GM10847 (cell line): ENCODE results near the gene SBF2.

ENCODE experiments used
- POLR2A ChIP-seq: IDR thresholded peaks from 2 replicates; pipeline ENCODE4 v1.6.1; 2011; ENCODE audit not compliant: insufficient read length; ENCODE audit errors: extremely low read depth

Gene SBF2

DNA sequence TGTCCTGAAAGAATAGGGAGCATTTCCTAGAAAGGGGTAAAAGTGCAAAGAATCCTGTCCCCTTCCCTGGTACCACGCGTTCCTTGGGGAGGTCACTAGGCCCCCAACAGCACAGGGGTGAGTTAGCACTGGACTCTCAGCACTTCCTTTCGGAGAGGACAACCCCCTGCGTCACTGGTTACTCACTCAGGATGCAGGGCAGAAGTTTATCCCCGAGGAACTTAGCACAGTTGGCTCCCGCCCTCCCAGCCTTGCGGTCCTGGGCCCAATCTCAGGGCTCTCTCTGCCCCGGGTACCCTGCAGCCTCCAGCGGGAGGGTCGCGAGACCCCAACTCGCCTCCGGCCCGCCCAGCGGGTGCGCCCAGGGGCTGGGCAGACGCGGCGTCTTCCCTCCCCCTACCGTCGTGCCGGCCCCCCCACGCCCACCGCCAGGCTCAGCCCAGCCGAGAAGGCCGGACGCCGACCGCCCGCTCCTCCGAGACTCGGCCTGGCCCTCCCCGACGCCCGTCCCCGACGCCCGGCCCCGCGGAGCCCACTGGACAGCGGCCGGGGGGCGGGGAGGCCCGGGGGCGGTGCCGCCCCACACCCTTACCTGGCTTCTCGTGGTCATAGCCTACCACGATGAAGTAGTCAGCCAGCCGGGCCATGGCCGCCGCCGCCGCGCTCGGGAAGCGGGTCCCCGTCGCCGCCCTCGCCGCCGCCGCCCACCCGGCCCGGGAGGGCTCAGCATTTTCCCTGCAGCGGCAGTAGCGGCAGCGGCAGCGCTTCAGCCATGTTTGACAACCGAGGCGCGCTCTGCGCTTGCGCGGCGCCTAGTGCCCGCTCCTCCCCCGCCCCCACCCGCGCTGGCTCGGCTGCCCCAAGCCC is at the start of gene SBF2:
Gene SBF2, minus strand, starts transcription at position 797 of the 867 bp plus-strand sequence. Its CDS starts 150 bp downstream, at position 647.
- TF ChIP-seq POLR2A = no peak

DNA sequence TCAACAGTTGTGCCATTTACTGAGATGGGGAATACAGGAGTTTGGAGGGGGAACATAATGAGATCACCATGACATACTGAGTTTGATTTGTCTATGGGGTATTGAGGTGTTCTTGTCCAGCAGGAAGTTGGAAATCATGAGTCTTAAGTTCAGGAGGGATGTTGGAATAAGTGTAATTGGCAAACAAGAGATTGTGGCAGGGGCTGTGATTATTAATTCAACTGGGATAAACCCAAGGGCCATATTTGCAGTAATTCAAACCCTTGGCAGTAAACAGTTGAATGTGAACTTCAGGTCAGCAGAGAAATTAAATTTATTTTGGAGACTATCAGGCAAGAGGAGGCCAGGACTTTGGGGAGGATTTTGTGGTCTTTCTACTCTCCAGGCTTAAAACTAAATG is 44.3 kb upstream of the SBF2 start:
- TF ChIP-seq POLR2A = no peak

DNA sequence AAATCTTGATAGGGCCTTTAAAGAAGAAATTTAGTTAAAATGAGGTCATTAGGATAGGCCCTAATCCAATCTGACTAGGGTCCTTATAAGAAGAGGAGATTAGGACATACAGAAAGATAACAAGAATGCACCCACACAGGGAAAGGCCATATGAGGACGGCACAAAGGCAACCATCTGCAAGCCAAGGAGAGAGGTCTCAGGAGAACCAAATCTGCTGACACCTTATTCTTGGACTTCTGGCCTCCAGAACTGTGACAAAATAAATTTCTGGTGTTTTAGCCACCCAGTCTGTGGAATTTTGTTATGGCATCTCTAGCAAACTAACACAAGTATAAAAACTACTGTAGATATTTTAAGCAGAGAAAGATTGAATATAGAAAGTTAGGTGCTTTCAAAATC is 39.5 kb upstream of the SBF2 start:
- TF ChIP-seq POLR2A = no peak

DNA sequence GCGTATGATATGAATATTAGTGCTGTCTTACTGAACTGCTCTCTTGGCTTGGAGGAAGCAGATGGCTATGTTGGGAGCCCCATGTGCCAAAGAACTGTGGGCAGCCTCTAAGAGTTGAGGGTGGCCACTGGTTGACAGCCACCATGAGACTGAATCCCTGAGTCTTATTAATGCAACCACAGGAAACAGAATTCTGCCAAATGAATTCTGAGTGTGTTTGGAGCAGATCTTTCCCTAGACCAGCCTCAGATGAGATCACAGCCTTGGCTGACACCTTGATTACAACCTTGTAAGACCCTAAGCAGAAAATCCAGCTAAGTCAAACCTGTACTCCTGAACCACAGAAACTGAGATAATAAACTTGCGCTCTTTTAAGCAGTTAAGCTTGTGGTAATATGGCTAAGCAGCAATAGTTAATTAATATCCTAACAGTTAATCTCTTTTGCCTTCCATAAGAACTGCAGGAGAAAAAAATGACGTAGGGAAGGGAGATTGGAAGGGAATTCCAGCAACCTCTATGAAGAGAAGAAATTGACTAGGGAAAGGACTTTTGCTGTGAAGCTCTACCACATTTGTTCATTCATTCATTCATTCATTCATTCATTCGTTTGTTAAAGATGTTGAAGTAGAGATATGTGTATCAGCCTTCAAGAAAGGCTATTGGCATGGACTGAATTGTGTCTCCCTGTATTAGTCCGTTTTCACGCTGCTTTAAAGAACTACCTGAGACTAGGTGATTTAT is 37.7 kb upstream of the SBF2 start:
- no peak for TF ChIP-seq POLR2A

DNA sequence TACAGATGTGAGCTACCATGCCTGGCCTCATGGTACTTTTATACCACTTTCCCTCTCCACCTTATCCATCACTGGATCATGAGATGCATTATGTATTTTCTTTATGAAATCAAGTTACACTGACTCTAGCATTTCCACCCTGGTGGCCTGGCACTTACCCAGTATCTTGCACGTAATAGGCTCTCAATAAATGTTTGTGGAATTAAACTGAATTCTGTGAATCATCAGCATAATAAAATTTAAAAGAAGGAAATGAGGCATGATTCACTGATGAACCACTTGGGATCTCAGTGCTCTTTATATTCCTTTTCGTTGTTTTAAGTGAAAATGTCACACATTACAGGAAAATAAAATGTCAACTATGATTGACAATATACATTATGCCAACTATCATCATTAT is 35.9 kb upstream of the SBF2 start:
- TF ChIP-seq POLR2A = no peak

DNA sequence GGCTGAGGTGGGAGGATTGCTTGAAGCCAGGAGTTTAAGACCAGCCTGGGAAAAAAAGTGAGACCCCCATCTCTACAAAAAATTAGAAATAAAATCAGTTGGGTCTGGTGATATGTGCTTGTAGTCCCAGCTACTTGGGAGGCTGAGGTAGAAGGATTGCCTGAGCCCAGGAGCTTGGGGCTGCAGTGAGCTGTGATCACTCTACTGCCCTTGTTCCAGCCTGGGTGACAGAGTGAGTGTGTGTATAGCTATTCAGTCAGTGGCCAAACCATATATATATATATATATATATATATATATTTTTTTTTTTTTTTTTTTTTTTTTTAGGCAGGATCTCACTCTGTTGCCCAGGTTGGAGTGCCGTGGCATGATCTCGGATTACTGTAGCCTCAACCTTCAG is 35.3 kb upstream of the SBF2 start:
- no peak for TF ChIP-seq POLR2A

DNA sequence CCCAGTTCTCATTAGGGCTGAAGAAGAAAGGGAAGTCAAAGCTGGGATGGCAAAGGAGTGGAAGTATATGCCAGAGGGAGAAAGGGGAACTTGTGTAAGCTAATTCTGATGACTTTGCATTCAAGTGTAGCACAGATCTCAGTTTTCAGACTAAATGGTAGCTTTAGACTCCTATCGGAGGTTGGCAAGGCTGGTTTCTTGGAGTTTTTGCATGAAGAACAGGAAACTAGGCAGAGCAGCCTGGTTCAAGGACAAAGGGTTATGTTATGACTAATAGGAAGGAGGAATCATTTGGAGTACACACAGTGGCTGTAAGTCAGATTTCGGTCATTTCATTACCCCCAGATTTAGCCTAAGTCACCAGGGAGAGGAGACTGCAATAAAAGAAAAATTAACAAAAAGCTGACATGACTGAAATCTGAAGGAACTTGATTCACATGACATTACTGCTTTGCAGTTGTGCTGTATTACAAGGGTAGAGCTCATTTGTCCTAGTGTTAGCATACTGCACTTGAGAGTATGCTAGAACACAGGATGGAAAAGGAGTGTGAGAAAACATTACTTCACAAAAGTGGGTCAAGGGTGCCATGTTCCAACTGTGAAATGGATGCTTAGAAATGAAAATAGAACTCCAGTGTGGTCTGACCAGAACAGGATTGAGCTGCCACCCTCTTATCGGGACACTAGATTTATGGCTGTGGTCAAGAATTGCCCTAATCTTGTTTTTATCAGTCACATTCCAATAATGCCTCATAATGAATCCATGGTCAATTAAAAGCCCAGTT is 34.5 kb upstream of the SBF2 start:
- no peak for TF ChIP-seq POLR2A

DNA sequence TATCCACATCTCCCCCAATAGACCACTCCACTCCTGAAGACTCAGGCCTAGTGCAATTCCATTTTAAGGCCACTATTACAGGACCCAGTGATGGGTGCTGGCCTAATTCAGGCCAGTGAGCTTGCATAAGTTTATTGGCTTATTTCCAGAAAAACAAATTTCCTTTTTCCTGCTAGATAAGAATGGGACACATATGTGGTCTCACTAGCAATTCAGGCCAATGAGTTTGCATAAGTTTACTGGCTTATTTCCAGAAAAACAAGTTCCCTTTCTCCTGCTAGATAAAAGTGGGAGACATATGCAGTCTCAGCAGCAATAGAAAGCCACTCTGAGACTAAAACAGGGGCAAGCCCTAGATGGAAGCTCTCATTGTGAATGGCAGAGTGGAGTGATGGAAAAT is 33.2 kb upstream of the SBF2 start:
- TF ChIP-seq POLR2A = no peak

DNA sequence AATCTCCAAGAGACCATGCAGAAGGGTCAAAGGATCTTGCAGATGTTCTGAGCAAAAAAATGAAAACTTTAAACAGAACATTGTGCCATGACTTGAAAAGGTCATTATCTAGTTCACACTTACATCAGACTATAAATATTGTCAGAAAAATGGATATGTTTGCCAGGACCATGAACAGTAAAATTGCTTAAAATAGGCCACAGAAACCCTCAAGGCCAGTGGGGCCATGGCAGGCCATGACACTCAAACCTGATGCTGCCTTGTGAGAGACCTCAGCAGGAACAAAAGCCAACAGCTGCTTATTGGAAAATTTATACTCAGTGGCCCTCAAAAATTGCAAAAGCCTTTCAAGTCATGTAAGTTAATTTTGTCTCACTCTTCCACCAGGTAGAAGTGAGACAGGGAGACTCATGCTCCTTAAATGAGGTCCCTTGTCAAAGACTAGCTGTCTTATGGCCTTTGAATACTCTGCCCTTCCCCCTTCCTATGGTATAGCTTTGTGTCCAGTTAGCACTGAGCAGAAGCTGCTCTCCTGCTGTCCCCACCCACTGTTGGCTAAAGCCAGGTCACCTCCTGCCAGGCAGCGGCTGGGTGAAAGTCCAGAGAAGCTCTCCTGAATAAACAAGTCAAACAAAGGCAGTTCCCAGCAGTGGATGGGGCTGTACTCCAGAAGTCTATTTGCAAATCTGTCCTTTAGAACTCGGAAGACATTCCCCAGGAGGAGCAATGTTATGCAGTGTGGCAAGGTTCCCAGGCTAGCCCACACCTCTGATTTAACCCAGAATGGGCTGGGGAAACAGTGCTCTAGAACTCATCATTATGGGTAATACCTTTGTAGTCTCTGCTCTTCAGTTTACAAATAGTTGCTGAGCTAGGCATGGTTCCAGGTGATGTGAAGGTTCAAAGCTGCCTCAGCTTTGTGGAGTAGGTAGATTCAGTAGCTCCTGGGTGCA is 32.3 kb upstream of the SBF2 start:
- no peak for TF ChIP-seq POLR2A

DNA sequence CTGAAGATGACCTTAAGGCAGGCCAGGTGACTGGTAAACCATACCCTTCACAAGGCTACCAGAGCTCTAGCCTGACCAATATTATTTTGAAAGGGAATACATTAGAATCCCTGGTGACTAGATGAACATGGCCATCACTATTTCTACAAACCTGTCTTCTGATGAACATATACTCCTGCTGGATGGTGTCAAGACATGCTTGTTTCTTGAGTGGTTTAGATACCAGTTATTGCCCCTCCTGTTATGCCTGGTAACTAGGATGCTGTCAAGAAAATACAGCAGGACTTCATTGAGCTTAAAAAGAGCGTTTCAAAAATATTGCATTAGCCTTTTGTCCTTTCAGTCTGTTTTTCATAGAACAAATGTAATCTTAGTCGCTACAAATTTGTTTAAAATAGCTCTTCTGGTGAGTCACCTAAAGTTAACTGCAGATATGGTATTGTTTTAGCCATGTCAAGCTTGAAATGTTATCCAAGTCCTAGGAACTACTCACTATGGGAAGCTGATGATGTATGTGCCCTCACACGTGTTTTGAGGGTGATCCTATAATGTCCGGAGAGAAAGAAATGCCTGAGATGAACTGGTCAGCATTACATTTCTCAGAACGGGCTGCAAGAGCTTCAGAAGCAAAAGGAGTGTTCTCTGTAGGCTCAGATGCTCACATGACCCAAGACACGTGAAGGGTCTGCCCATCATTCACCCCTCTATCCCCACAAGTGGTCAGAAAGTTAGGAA is 31.4 kb upstream of the SBF2 start:
- no peak for TF ChIP-seq POLR2A

DNA sequence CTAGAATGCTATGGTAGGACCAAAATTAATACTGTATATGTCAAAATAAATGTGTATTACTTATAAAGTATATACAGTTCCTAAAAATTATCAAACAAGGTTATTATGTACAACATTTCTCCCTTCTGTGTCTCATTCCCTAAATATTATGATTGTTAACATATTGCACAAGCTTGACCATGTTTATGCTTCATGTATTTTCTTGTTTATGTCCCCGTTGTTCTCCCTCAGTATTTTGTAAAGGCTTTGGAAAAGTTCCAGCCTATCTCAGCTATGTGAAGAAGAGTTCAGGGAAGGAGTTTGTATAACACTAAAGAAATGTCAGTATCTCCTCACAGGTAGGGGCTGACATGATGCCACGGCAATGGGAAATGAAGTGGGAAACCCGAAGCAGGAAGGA is 30.5 kb upstream of the SBF2 start:
- no peak for TF ChIP-seq POLR2A

DNA sequence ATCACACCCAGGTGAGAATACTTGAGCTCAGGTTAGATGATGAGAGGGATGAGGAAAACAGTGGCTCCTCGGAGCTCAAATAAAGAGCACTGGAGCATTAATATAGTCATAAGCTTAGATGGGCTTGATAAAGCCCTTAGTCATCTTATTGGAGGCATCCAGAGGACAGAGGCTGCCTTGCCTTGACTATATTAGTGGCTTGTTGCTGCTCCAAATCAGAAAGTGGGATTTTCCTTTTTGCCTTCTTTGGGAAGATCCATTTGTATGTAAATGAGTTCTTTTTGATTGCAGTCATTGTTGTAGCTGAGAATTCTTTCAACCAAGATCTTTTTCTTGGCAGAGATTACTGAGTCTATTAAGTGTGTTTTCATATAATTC is 29.8 kb upstream of the SBF2 start:
- no peak for TF ChIP-seq POLR2A

DNA sequence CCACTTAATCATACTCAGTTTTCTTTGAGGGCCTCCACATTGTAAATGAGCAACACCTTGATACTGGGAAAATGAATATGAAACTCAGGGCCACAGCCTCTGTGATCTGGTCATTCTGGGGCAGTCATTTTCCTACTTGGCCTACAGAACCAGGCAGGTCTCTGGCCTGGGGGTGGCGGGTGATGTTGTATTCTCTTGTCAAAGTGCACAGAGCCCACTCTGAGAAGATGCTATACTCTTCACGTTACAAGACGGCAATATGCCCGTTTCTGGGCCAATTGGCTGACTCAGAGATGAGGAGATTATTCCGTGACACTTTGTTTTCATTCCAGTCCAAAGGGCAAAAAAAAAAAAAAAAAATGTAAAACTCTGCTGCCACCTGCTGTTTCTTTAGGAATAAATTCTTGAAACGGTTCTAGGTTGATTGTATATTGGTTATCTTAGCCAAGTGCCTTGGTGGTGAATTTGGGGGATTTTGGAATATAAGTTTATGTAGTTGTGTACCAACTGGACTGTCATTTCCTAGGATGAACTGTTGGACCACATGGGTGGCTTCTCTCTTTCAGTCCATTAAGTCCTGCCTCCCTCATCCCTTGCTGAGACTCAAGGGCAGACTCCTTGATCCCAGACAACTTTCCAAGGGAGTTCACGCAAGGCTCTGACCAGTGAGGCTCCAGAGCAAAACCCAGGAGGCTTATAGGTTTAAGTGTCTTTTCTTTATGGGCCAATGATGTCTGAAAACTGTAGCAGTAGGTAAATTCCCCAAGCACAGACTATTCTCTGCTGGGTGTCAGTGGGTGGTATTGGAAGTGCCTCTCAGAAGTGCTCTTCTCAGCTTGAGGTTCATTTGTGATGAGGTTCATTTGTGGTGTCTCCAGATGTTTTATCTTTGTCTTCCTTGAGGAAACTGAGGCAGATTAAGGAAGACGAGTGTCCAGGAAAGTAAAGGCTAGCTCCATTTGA is 29.1 kb upstream of the SBF2 start:
- no peak for TF ChIP-seq POLR2A
